Measurements from ENCODE around the gene BCAM. TPM values are rescaled to one million over a fixed set of nuclear protein-coding genes. Genes with fewer than 3 reads are reported as not detected.
"Not testable (repeated sequence)": the region's sequence is repeated elsewhere in the genome, so short reads cannot be mapped to it uniquely, and the experiment has no call there.

Gene BCAM
- total and polyA plus RNA-seq, 2 experiments from 2014 or later = 34.7 to 77.1 TPM

DNA sequence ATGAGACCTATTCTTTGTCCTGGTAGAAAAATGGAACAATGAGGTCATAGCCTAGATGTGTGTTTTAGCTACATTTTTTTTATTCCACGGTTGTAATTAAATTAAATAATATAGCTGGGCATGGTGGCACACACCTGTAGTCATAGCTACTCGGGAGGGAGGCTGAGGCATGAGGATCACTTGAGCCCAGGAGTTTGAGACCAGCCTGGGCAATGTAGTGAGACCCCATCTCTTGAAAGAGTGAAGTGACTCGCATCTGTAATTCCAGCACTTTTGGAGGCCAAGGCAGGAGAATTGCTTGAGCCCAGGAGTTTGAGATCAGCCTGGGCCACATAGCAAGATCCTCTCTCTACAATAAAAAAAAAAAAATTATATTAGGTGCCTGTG, 43.0 kb upstream of the BCAM start:
- H3K36me3 ChIP-seq (replicated peaks; ENCODE audit: insufficient read depth, low read depth) = no peaks in the 10 kb centered on the region
- no peak overlapping the region for H3K4me2 ChIP-seq
- TF ChIP-seq, protein P1, sequence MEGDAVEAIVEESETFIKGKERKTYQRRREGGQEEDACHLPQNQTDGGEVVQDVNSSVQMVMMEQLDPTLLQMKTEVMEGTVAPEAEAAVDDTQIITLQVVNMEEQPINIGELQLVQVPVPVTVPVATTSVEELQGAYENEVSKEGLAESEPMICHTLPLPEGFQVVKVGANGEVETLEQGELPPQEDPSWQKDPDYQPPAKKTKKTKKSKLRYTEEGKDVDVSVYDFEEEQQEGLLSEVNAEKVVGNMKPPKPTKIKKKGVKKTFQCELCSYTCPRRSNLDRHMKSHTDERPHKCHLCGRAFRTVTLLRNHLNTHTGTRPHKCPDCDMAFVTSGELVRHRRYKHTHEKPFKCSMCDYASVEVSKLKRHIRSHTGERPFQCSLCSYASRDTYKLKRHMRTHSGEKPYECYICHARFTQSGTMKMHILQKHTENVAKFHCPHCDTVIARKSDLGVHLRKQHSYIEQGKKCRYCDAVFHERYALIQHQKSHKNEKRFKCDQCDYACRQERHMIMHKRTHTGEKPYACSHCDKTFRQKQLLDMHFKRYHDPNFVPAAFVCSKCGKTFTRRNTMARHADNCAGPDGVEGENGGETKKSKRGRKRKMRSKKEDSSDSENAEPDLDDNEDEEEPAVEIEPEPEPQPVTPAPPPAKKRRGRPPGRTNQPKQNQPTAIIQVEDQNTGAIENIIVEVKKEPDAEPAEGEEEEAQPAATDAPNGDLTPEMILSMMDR (IDR thresholded peaks at IDR 0.05; ENCODE audit: poor library complexity) = no peak
- TF ChIP-seq EZH2 (IDR thresholded peaks at IDR 0.05; ENCODE audit: borderline replicate concordance) = no peak
- TF ChIP-seq EZH2phosphoT487 (IDR thresholded peaks at IDR 0.05; ENCODE audit: low read depth, severe bottlenecking, unreplicated experiment) = no peak
- H3K9me3 ChIP-seq (ENCODE audit: low read depth) = no peaks in the 10 kb centered on the region
- H3K4me1 ChIP-seq (ENCODE audit: insufficient read depth) = no peaks in the 10 kb centered on the region
- no peak overlapping the region for H3K27ac ChIP-seq
- no peak for DNase-seq (ENCODE audit: low spot score)
- H3K27me3 ChIP-seq = no peaks in the 10 kb centered on the region
- 93% methylated on average over 3 of the region's 3 CpGs for WGBS (ENCODE audit: low lambda C conversion rate, missing lambda C conversion rate)
- H3K4me3 ChIP-seq = no peak overlapping the region
- H4K20me1 ChIP-seq (ENCODE audit: insufficient read depth, poor library complexity, severe bottlenecking) = no peaks in the 10 kb centered on the region
- no peaks in the 10 kb centered on the region for H3K9me2 ChIP-seq (replicated peaks; ENCODE audit: insufficient read depth)
- no peak overlapping the region for H2AFZ ChIP-seq
- H3K79me2 ChIP-seq = no peaks in the 10 kb centered on the region

DNA sequence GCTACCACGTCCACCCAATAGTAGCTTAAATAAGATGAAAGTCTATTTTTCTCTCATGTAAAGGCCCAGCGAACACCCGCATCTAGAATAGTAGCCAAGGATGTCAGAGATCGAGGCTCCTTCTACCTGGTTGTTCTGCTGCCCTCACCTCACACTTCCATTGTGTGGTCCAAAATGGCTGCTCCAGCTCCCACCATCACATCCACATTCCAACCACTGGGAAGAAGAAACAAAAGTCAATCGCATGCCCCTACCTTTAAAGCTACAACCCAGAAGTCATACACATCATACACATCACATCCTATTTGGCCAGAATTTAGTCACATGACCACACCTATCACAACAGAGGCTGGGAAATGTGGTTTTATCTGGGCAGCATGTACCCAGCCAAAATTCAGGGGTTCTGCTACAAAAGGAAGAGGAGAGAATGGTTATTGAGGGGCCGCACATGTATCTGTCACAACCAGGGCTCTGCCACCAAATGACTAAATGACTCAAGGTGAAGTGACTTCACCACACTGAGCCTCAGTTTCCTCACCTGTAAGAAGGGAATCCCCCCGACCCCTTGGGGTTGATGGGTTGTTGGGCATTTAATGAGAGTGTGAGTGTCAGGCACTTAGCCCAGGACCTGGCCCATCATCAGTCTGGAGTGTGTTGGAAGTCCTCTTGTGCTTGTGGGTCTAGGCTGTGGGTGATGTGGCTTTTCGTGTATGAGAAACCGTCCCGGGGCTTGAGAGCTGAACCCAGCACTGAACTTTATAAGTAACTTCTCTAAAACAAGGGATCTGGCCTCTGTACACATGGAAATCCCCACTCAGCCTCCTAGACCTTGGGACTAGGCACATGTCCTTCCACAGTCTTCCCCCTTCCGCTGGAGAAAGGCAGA, 41.4 kb upstream of the BCAM start:
- H3K36me3 ChIP-seq (replicated peaks; ENCODE audit: insufficient read depth, low read depth) = no peaks in the 10 kb centered on the region
- H3K27ac ChIP-seq = no peak overlapping the region
- H3K27me3 ChIP-seq = no peaks in the 10 kb centered on the region
- H3K79me2 ChIP-seq = no peaks in the 10 kb centered on the region
- H3K4me2 ChIP-seq = no peak overlapping the region
- H3K4me3 ChIP-seq = no peak overlapping the region
- H3K9me2 ChIP-seq (replicated peaks; ENCODE audit: insufficient read depth) = no peaks in the 10 kb centered on the region
- H3K4me1 ChIP-seq (ENCODE audit: insufficient read depth) = no peaks in the 10 kb centered on the region
- WGBS (ENCODE audit: low lambda C conversion rate, missing lambda C conversion rate) = 87% methylated on average over 11 of the region's 11 CpGs
- H3K9me3 ChIP-seq (ENCODE audit: low read depth) = no peaks in the 10 kb centered on the region
- no peak for DNase-seq (ENCODE audit: low spot score)
- no peak overlapping the region for H2AFZ ChIP-seq
- TF ChIP-seq EZH2phosphoT487 (IDR thresholded peaks at IDR 0.05; ENCODE audit: low read depth, severe bottlenecking, unreplicated experiment) = no peak
- no peak for TF ChIP-seq EZH2 (IDR thresholded peaks at IDR 0.05; ENCODE audit: borderline replicate concordance)
- TF ChIP-seq, protein P1 (IDR thresholded peaks at IDR 0.05; ENCODE audit: poor library complexity) = no peak
- H4K20me1 ChIP-seq (ENCODE audit: insufficient read depth, poor library complexity, severe bottlenecking) = no peaks in the 10 kb centered on the region

DNA sequence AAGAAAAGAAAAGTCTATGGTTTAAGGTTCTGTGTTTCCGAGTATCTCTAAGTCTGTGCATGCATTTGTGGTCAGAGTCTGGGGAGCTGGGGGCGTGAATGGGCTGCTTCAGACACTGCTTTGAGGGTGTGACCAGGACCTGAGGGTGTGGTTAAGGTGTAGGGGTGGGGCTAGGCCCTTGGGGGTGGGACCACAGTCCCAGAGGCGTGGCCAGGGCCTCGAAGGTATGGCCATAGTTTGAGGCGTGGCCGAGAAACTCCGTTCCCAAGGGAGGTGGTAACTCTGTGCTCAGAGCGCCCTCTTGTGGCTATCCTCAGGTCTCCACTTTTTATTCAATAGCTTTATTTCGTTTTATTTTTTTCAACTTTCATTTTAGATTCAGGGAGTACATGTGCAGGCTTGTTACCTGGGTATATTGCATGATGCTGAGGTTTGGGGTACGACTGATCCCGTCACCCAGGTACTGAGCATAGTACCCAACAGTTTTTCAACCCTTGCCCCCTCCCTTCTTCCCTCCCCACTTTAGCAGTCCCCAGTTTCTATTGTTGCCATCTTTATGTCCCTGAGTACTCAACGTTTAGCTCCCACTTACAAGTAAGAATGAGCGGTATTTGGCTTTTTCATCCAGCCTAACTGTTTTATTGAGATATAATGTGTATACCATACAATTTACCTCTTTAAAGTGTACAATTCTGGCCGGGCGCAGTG, 38.2 kb upstream of the BCAM start:
- no peak overlapping the region for H3K4me2 ChIP-seq
- no peaks in the 10 kb centered on the region for H4K20me1 ChIP-seq (ENCODE audit: insufficient read depth, poor library complexity, severe bottlenecking)
- no peak overlapping the region for H2AFZ ChIP-seq
- H3K4me3 ChIP-seq = no peak overlapping the region
- peak; percentile 98 for DNase-seq (ENCODE audit: low spot score)
- no peaks in the 10 kb centered on the region for H3K27me3 ChIP-seq
- WGBS (ENCODE audit: low lambda C conversion rate, missing lambda C conversion rate) = 23% methylated on average over 15 of the region's 15 CpGs
- TF ChIP-seq, protein P1 (IDR thresholded peaks at IDR 0.05; ENCODE audit: poor library complexity) = peak; percentile 85
- TF ChIP-seq EZH2phosphoT487 (IDR thresholded peaks at IDR 0.05; ENCODE audit: low read depth, severe bottlenecking, unreplicated experiment) = no peak
- H3K9me2 ChIP-seq (replicated peaks; ENCODE audit: insufficient read depth) = no peaks in the 10 kb centered on the region
- no peaks in the 10 kb centered on the region for H3K9me3 ChIP-seq (ENCODE audit: low read depth)
- peaks cover 4% of the 10 kb centered on the region for H3K4me1 ChIP-seq (ENCODE audit: insufficient read depth)
- no peaks in the 10 kb centered on the region for H3K36me3 ChIP-seq (replicated peaks; ENCODE audit: insufficient read depth, low read depth)
- H3K79me2 ChIP-seq = no peaks in the 10 kb centered on the region
- no peak overlapping the region for H3K27ac ChIP-seq

DNA sequence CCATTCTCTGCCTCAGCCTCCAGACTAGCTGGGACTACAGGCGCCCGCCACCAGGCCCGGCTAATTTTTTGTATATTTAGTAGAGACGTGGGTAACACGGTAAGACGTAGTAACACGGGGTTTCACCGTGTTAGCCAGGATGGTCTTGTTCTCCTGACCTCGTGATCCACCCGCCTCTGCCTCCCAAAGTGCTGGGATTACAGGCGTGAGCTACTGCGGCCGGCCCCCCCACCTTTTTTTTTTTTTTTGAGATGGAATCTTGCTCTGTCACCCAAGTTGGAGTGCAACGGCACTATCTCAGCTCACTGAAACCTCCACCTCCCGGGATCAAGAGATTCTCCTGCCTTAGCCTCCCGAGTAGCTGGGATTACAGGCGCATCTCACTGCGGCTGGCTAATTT, 36.8 kb upstream of the BCAM start:
- not testable (repeated sequence) for H3K36me3 ChIP-seq (replicated peaks; ENCODE audit: insufficient read depth, low read depth); H3K9me2 ChIP-seq (replicated peaks; ENCODE audit: insufficient read depth); H3K9me3 ChIP-seq (ENCODE audit: low read depth); H3K27ac ChIP-seq; H2AFZ ChIP-seq; H4K20me1 ChIP-seq (ENCODE audit: insufficient read depth, poor library complexity, severe bottlenecking); H3K4me2 ChIP-seq; DNase-seq (ENCODE audit: low spot score); H3K27me3 ChIP-seq; H3K4me3 ChIP-seq; H3K79me2 ChIP-seq
- H3K4me1 ChIP-seq (ENCODE audit: insufficient read depth) = peaks cover 11% of the 10 kb centered on the region
- 87% methylated on average over 18 of the region's 18 CpGs for WGBS (ENCODE audit: low lambda C conversion rate, missing lambda C conversion rate)

Data from hepatocyte (in vitro differentiated cells).